K562 (cell line): Measurements from ENCODE around the gene SPATA45. TPM values are rescaled to one million over a fixed set of nuclear protein-coding genes. Genes with fewer than 3 reads are reported as not detected.

Experiments
- CBFA2T2 ChIP-seq: fragments of 450-650 bp; conservative IDR thresholded peaks from 2 replicates; pipeline ENCODE4 v1.6.1; 2017; ENCODE audit warnings: mild to moderate bottlenecking
- CHAMP1 ChIP-seq: fragments of 450-650 bp; IDR thresholded peaks from 2 replicates; pipeline ENCODE4 v1.6.1; 2016; ENCODE audit warnings: mild to moderate bottlenecking
- CTCF ChIP-seq, 3 experiments: IDR thresholded peaks in 2 of 3; conservative IDR thresholded peaks in 1 of 3; 2 replicates each; pipeline ENCODE4 v1.5.1; 2011 to 2012; ENCODE audit warnings: low read length in 3 of 3, mild to moderate bottlenecking in 3 of 3, control low read depth in 2 of 3, improper control_type of control experiment in 1 of 3, inconsistent platforms in 1 of 3, low read depth in 1 of 3, mixed read lengths in 1 of 3, moderate library complexity in 1 of 3; ENCODE audit not compliant: insufficient read depth in 2 of 3
- CXXC5 ChIP-seq: fragments of 250-450 bp; sonication (Bioruptor Pico); IDR thresholded peaks from 2 replicates; pipeline ENCODE4 v1.8.0; 2022; ENCODE audit warnings: inconsistent platforms, mild to moderate bottlenecking, moderate library complexity
- DIDO1 ChIP-seq: fragments of 450-650 bp; IDR thresholded peaks from 2 replicates; pipeline ENCODE4 v1.6.1; 2016; ENCODE audit warnings: low read depth, missing biosample characterization, missing genetic modification characterization
- HLTF ChIP-seq: fragments of 450-650 bp; IDR thresholded peaks from 2 replicates; pipeline ENCODE4 v1.6.1; 2016
- MEF2A ChIP-seq: IDR thresholded peaks from 2 replicates; pipeline ENCODE4 v1.6.1; 2011; ENCODE audit warnings: low read depth, mild to moderate bottlenecking, low read length, moderate library complexity; ENCODE audit not compliant: control insufficient read depth
- MEIS2 ChIP-seq: fragments of 450-650 bp; IDR thresholded peaks from 2 replicates; pipeline ENCODE4 v1.6.1; 2014; ENCODE audit warnings: mild to moderate bottlenecking; ENCODE audit not compliant: partially characterized antibody
- NR4A1 ChIP-seq, 2 experiments: fragments of 250-450 bp in 1 of 2; fragments of 450-650 bp in 1 of 2; sonication (Bioruptor Pico) in 1 of 2; IDR thresholded peaks; 2 replicates each; pipeline versions ENCODE4 v1.4.0 to v1.6.1; 2016 to 2020; ENCODE audit warnings: mild to moderate bottlenecking in 2 of 2, missing compliant biosample characterization in 1 of 2, missing genetic modification characterization in 1 of 2, moderate library complexity in 1 of 2
- PHF21A ChIP-seq: fragments of 450-650 bp; IDR thresholded peaks from 2 replicates; pipeline ENCODE4 v1.6.1; 2017; ENCODE audit warnings: low read depth, borderline replicate concordance
- SMC3 ChIP-seq: conservative IDR thresholded peaks from 2 replicates; pipeline ENCODE4 v1.6.1; 2011; ENCODE audit warnings: low read depth, low read length, improper control_type of control experiment; ENCODE audit not compliant: insufficient read depth
- SP2 ChIP-seq: IDR thresholded peaks from 2 replicates; pipeline ENCODE4 v1.6.1; 2011; ENCODE audit warnings: mild to moderate bottlenecking, low read depth, low read length, moderate library complexity; ENCODE audit not compliant: poor library complexity, severe bottlenecking; ENCODE audit errors: extremely low read depth
- SPI1 ChIP-seq: IDR thresholded peaks from 2 replicates; pipeline ENCODE4 v1.6.1; 2011; ENCODE audit warnings: low read depth, low read length, control low read depth, borderline replicate concordance
- TAL1 ChIP-seq: fragments of 450-650 bp; IDR thresholded peaks from 2 replicates; pipeline ENCODE4 v1.6.1; 2016; ENCODE audit warnings: mild to moderate bottlenecking
- TBL1XR1 ChIP-seq, 2 experiments: IDR thresholded peaks; 2 replicates each; pipeline ENCODE4 v1.6.1; 2012; ENCODE audit warnings: improper control_type of control experiment in 2 of 2, low read length in 2 of 2, mild to moderate bottlenecking in 1 of 2
- TCF7L2 ChIP-seq: fragments of 150-350 bp; IDR thresholded peaks from 2 replicates; pipeline ENCODE4 v1.6.1; 2016; ENCODE audit warnings: low read depth, mild to moderate bottlenecking, low read length, moderate library complexity
- TRIM24 ChIP-seq, 2 experiments: fragments of 450-650 bp; IDR thresholded peaks; 2 replicates each; pipeline ENCODE4 v1.6.1; 2016
- ZNF589 ChIP-seq: fragments of 200-800 bp; sonication (Bioruptor generic); IDR thresholded peaks from 2 replicates; pipeline ENCODE4 v1.6.1; 2016; ENCODE audit warnings: low read depth, missing genetic modification characterization, missing compliant biosample characterization
- ZNF639 ChIP-seq, 2 experiments: fragments of 200-800 bp in 1 of 2; sonication (Bioruptor generic) in 1 of 2; sonication (generic) in 1 of 2; formaldehyde crosslinking in 1 of 2; IDR thresholded peaks in 1 of 2; conservative IDR thresholded peaks in 1 of 2; 2 replicates each; pipeline versions ENCODE4 v1.5.0 to v1.6.1; 2016 to 2020; ENCODE audit warnings: missing compliant biosample characterization in 1 of 2, missing genetic modification characterization in 1 of 2, missing genetic modification reagents in 1 of 2
- polyA plus RNA-seq, 8 experiments: library from polyadenylated mRNA; depleted of rRNA in 4 of 8; stranded (reverse) in 5 of 8; unstranded in 3 of 8; fragments of >200 nt; fragmentation: Nextera tagmentation in 2 of 8; fragmentation: Illumina TruSeq in 1 of 8; extraction: Ambion mirVana in 2 of 8; extraction: Trizol in 1 of 8; gene quantifications; 2 replicates each; pipeline versions ENCODE4 v1.2.1 to v1.2.3, GENCODE V29; 2011 to 2014; ENCODE audit warnings: inconsistent platforms in 1 of 8, missing spikeins in 1 of 8
- total RNA-seq, 7 experiments: library from RNA; depleted of rRNA in 6 of 7; stranded (reverse); fragments of >200 nt in 6 of 7; fragmentation: Illumina TruSeq in 2 of 7; extraction: Trizol in 2 of 7; gene quantifications; 2 replicates each; pipeline versions ENCODE4 v1.2.1 to v1.2.3, GENCODE V29; 2011 to 2021; ENCODE audit warnings: low replicate concordance in 1 of 7

The SPATA45 gene
- total and polyA plus RNA-seq, 9 of the 15 experiments (the other 6 are each of a cell fraction or from before 2014, with no cell fraction given) = 0.18 TPM; not detected in 8

GRCh38 chr1:212860713-212861581 lies 13.5 kb upstream of the SPATA45 start (continued):
- TF ChIP-seq NR4A1 (CRISPR knock-in tag; IDR thresholded peaks at IDR 0.05) (no peak), NR4A1 (tag; IDR thresholded peaks at IDR 0.05) (peak; percentile 83; the same call in 1 of the 2 replicates), SMC3 (0 out of 2 replicates have a peak, but pooled peaks have one; percentile 6), CXXC5 (CRISPR knock-in tag) (peak; percentile 73), CBFA2T2 (peak; percentile 99), MEF2A (peak; percentile 71; the same call in 1 of the 2 replicates), ZNF639 (CRISPR knock-in tag; conservative IDR thresholded peaks at IDR 0.05 in 1 of 2, IDR thresholded peaks at IDR 0.05 in 1 of 2) (peak in 1 of 2 experiments; percentile 42; a peak in 1 of 4 replicates), ZNF589 (CRISPR knock-in tag) (peak; percentile 93), CHAMP1 (peak; percentile 95), SPI1 (0 out of 2 replicates have a peak, but pooled peaks have one; percentile 7), SP2 (no peak), TBL1XR1 (IDR thresholded peaks at IDR 0.05; ENCODE audit: low read length in 2 of 2) (peak in 1 of 2 experiments; percentile 89; a peak in 2 of 4 replicates), CTCF (IDR thresholded peaks at IDR 0.05 in 2 of 3, conservative IDR thresholded peaks at IDR 0.05 in 1 of 3; ENCODE audit: insufficient read depth in 2 of 3, low read depth in 1 of 3, low read length in 3 of 3) (no peak), TAL1 (peak; percentile 99), PHF21A (peak; percentile 92; the same call in 1 of the 2 replicates), TCF7L2 (no peak), MEIS2 (peak; percentile 30), HLTF (peak; percentile 95), TRIM24 (IDR thresholded peaks at IDR 0.05) (peak; percentile 97 to 98), DIDO1 (no peak)
